Ecto neural progenitor cell (in vitro differentiated cells): ENCODE results near the gene FZR1.
"Not testable (repeated sequence)": the region's sequence is repeated elsewhere in the genome, so short reads cannot be mapped to it uniquely, and the experiment has no call there.

Experiments
- DNase-seq: peaks from one replicate; pipeline ENCODE4 v3.0.0-alpha.2; 2018; ENCODE audit warnings: low spot score

Gene FZR1

GRCh38 chr19:3547301-3547731 is 41.2 kb downstream of the FZR1 start:
- no peak for DNase-seq

GRCh38 chr19:3547767-3548282 is 41.7 kb downstream of the FZR1 start:
- DNase-seq: no peak

- no peak for DNase-seq
Measured at GRCh38 chr19:3548606-3549005, 42.5 kb downstream of the FZR1 start.

GRCh38 chr19:3549816-3550215 is 43.7 kb downstream of the FZR1 start:
- no peak for DNase-seq

GRCh38 chr19:3550947-3551791 is 45.1 kb downstream of the FZR1 start:
- DNase-seq: no peak

GRCh38 chr19:3551792-3552095 is 45.6 kb downstream of the FZR1 start:
- DNase-seq: no peak

- DNase-seq: no peak
Measured at GRCh38 chr19:3554254-3555083, 48.4 kb downstream of the FZR1 start.

GRCh38 chr19:3555653-3556422 is 49.7 kb downstream of the FZR1 start:
- DNase-seq: no peak

GRCh38 chr19:3556423-3556977 is 50.4 kb downstream of the FZR1 start:
- no peak for DNase-seq

- DNase-seq: peak; percentile 62
Measured at GRCh38 chr19:3556978-3557460, 50.9 kb downstream of the FZR1 start.

GRCh38 chr19:3557461-3558248 is 51.5 kb downstream of the FZR1 start, which contains the start of gene MFSD12:
MFSD12 (minus strand) TSS chr19:3557586; CDS start chr19:3557403, 183 bp downstream.
- DNase-seq: peak; percentile 96

GRCh38 chr19:3563709-3564524 is 57.8 kb downstream of the FZR1 start:
- no peak for DNase-seq

GRCh38 chr19:3565139-3565538 is 59.0 kb downstream of the FZR1 start:
- no peak for DNase-seq

GRCh38 chr19:3570042-3570441 is 63.9 kb downstream of the FZR1 start:
- not testable (repeated sequence) for DNase-seq

GRCh38 chr19:3570606-3571011 is 64.5 kb downstream of the FZR1 start:
- DNase-seq: no peak

GRCh38 chr19:3572132-3572854 is 66.2 kb downstream of the FZR1 start:
- peak; percentile 100 for DNase-seq

- DNase-seq: no peak
Measured at GRCh38 chr19:3572855-3573161, 66.7 kb downstream of the FZR1 start, which contains the start of gene HMG20B. HMG20B (plus strand) TSS chr19:3572944; CDS start chr19:3573310, 366 bp downstream.

- DNase-seq: no peak
Measured at GRCh38 chr19:3573162-3573857, 67.2 kb downstream of the FZR1 start.
